ENCODE measurements around the gene RFNG. TPM values are rescaled to one million over a fixed set of nuclear protein-coding genes. Genes with fewer than 3 reads are reported as not detected.

The RFNG gene
- total and polyA plus RNA-seq, 2 of the 13 experiments (the other 11 are each of a cell fraction or from before 2014, with no cell fraction given), result 61.4 to 64.0 TPM

- TF ChIP-seq, protein P1, sequence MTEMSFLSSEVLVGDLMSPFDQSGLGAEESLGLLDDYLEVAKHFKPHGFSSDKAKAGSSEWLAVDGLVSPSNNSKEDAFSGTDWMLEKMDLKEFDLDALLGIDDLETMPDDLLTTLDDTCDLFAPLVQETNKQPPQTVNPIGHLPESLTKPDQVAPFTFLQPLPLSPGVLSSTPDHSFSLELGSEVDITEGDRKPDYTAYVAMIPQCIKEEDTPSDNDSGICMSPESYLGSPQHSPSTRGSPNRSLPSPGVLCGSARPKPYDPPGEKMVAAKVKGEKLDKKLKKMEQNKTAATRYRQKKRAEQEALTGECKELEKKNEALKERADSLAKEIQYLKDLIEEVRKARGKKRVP (CRISPR knock-in tag; IDR thresholded peaks at IDR 0.05), result 0 out of 4 replicates have a peak, but pooled peaks of 1 of the 2 experiments have one; percentile 1
- TF ChIP-seq, protein P2, sequence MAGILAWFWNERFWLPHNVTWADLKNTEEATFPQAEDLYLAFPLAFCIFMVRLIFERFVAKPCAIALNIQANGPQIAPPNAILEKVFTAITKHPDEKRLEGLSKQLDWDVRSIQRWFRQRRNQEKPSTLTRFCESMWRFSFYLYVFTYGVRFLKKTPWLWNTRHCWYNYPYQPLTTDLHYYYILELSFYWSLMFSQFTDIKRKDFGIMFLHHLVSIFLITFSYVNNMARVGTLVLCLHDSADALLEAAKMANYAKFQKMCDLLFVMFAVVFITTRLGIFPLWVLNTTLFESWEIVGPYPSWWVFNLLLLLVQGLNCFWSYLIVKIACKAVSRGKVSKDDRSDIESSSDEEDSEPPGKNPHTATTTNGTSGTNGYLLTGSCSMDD (CRISPR knock-in tag; IDR thresholded peaks at IDR 0.05), result no peak
- TF ChIP-seq JARID2 (CRISPR knock-in tag; IDR thresholded peaks at IDR 0.05; ENCODE audit: insufficient replicate concordance) (no peak), SMC3 (IDR thresholded peaks at IDR 0.05; ENCODE audit: low read length) (no peak; the same call in 1 of the 2 replicates), ZSCAN20 (CRISPR knock-in tag; IDR thresholded peaks at IDR 0.05; ENCODE audit: borderline replicate concordance) (no peak), HHEX (CRISPR knock-in tag; IDR thresholded peaks at IDR 0.05) (peak; percentile 62; the same call in 1 of the 2 replicates), HOXA9 (CRISPR knock-in tag; IDR thresholded peaks at IDR 0.05; ENCODE audit: borderline replicate concordance) (no peak; the same call in 1 of the 2 replicates), NR3C1 (CRISPR knock-in tag; IDR thresholded peaks at IDR 0.05) (no peak), ZNF460 (CRISPR knock-in tag; IDR thresholded peaks at IDR 0.05; ENCODE audit: borderline replicate concordance) (no peak; the same call in 1 of the 2 replicates), CBX5 (CRISPR knock-in tag; IDR thresholded peaks at IDR 0.05; ENCODE audit: borderline replicate concordance) (peak; percentile 64; the same call in 1 of the 2 replicates), SYNCRIP (IDR thresholded peaks at IDR 0.05; ENCODE audit: insufficient read depth, low read depth, low read length) (no peak), ZBTB42 (CRISPR knock-in tag; IDR thresholded peaks at IDR 0.05) (peak; percentile 60; the same call in 1 of the 2 replicates), PHF21A (CRISPR knock-in tag; IDR thresholded peaks at IDR 0.05) (no peak; the same call in 1 of the 2 replicates), ZNF747 (CRISPR knock-in tag; IDR thresholded peaks at IDR 0.05; ENCODE audit: borderline replicate concordance) (no peak; the same call in 1 of the 2 replicates), ZNF138 (CRISPR knock-in tag; IDR thresholded peaks at IDR 0.05; ENCODE audit: low read depth) (no peak), MIER3 (CRISPR knock-in tag; IDR thresholded peaks at IDR 0.05; ENCODE audit: borderline replicate concordance) (no peak), ZEB1 (IDR thresholded peaks at IDR 0.05; ENCODE audit: insufficient replicate concordance, low read depth) (no peak), SP5 (CRISPR knock-in tag; IDR thresholded peaks at IDR 0.05; ENCODE audit: borderline replicate concordance, low read depth) (peak; percentile 79), FOXJ3 (CRISPR knock-in tag; IDR thresholded peaks at IDR 0.05; ENCODE audit: borderline replicate concordance) (no peak), ZNF430 (CRISPR knock-in tag; IDR thresholded peaks at IDR 0.05) (peak; percentile 88), MLLT10 (CRISPR knock-in tag; IDR thresholded peaks at IDR 0.05) (no peak), ZNF878 (CRISPR knock-in tag; IDR thresholded peaks at IDR 0.05) (no peak; the same call in 1 of the 2 replicates), ZNF576 (CRISPR knock-in tag; IDR thresholded peaks at IDR 0.05) (no peak), TBX2 (CRISPR knock-in tag; IDR thresholded peaks at IDR 0.05; ENCODE audit: borderline replicate concordance) (peak; percentile 67; the same call in 1 of the 2 replicates)
- TF ChIP-seq, protein P3, sequence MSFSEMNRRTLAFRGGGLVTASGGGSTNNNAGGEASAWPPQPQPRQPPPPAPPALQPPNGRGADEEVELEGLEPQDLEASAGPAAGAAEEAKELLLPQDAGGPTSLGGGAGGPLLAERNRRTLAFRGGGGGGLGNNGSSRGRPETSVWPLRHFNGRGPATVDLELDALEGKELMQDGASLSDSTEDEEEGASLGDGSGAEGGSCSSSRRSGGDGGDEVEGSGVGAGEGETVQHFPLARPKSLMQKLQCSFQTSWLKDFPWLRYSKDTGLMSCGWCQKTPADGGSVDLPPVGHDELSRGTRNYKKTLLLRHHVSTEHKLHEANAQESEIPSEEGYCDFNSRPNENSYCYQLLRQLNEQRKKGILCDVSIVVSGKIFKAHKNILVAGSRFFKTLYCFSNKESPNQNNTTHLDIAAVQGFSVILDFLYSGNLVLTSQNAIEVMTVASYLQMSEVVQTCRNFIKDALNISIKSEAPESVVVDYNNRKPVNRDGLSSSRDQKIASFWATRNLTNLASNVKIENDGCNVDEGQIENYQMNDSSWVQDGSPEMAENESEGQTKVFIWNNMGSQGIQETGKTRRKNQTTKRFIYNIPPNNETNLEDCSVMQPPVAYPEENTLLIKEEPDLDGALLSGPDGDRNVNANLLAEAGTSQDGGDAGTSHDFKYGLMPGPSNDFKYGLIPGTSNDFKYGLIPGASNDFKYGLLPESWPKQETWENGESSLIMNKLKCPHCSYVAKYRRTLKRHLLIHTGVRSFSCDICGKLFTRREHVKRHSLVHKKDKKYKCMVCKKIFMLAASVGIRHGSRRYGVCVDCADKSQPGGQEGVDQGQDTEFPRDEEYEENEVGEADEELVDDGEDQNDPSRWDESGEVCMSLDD (CRISPR knock-in tag; IDR thresholded peaks at IDR 0.05; ENCODE audit: borderline replicate concordance), result peak; percentile 68; the same call in 1 of the 2 replicates
Measured at GRCh38 chr17:81999976-82000802, 51.4 kb downstream of the RFNG start (continued).
